HG02588 (cell line): ENCODE measurements around the gene GDPD1.
"Not testable (repeated sequence)": the region's sequence is repeated elsewhere in the genome, so short reads cannot be mapped to it uniquely, and the experiment has no call there.

Experiments used
- ATAC-seq: cut with Tn5 transposase; IDR thresholded peaks from one replicate; pipeline ENCODE4 v1.9.1; 2021; ENCODE audit warnings: mild to moderate bottlenecking, moderate library complexity; ENCODE audit not compliant: unreplicated experiment

Gene GDPD1

DNA sequence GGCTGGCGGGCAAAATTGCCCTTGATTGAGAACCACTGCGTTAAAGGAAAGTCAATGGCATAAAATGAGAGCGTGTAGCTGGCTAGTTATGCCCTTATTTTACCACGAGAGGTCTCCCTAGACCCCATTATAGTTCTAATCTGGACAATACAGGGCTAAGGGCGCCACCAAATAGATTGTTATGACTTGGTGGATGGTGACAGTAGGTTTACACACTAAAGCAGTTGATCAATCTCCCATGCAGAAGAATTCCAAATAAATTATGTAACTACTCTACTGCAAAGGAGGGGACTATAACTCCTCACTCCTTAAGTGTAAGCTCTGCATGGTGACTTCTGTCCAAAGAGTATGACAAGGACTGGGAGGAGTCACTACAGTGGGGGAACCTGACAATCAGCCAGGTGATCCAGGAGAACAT is 90.7 kb downstream of the GDPD1 start:
- no peak for ATAC-seq

GRCh38 chr17:59311521-59311920 is 91.2 kb downstream of the GDPD1 start:
- ATAC-seq: not testable (repeated sequence)

DNA sequence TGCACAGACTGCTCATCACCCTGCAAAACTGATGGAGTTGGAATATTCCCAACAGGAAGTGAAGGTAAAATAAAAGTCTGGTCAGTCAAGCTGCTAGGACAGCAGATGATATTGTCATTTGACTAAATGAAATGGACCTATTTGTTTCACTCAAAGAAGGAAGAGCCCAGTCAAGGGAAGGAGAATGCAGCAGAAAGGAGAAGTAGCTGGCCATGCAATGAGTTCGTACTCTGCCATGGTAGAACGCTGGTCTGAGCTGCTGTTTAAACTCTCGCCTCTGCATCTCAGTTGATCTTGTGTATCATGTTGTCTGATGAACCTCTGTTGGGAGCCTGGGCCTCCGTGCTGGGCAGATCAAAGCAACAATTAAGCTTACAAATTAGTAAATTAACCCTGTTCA is 95.6 kb downstream of the GDPD1 start:
- ATAC-seq: no peak
